ENCODE measurements around the gene ERBB4. TPM values are rescaled to one million over a fixed set of nuclear protein-coding genes. Genes with fewer than 3 reads are reported as not detected.

The ERBB4 gene
- total and polyA plus RNA-seq, 10 of the 15 experiments (the other 5 are each of a cell fraction or from before 2014, with no cell fraction given) = under 0.01 to 0.23 (median 0.01) TPM; not detected in 4

GRCh38 chr2:212384027-212384426, 154.6 kb downstream of the ERBB4 start:
- no peaks in the 10 kb centered on the region for H4K20me1 ChIP-seq (ENCODE audit: control insufficient read depth, insufficient read depth)
- no peaks in the 10 kb centered on the region for H3K9me3 ChIP-seq (replicated peaks; ENCODE audit: control insufficient read depth, insufficient read depth, low read length)
- H3K27ac ChIP-seq (ENCODE audit: control insufficient read depth, insufficient read depth) = no peak overlapping the region
- ChIA-PET RAD21 (ENCODE audit: unreplicated experiment) (no interaction called here), POLR2A (no interaction called here), CTCF (no interaction called here), SMC1A (ENCODE audit: uncharacterized antibody, unreplicated experiment) (no interaction called here)
- no peak for TF ChIP-seq POU2F2 (IDR thresholded peaks at IDR 0.05; ENCODE audit: borderline replicate concordance, low read depth, low read length)
- TF ChIP-seq CREM (IDR thresholded peaks at IDR 0.05; ENCODE audit: low read depth) = no peak
- TF ChIP-seq YY1 (IDR thresholded peaks at IDR 0.05; ENCODE audit: low read depth, low read length) = no peak
- no peak for TF ChIP-seq SIX5 (IDR thresholded peaks at IDR 0.05; ENCODE audit: low read depth, low read length, severe bottlenecking)
- no peak for TF ChIP-seq KAT2A (conservative IDR thresholded peaks at IDR 0.05; ENCODE audit: control insufficient read depth, low read depth, low read length)
- no peak for TF ChIP-seq EZH2 (IDR thresholded peaks at IDR 0.05; ENCODE audit: borderline replicate concordance, control insufficient read depth, low read depth, low read length)
- no peak for TF ChIP-seq MTA2 (IDR thresholded peaks at IDR 0.05; ENCODE audit: low read depth)
- no peak for TF ChIP-seq PAX5 (IDR thresholded peaks at IDR 0.05; ENCODE audit: borderline replicate concordance, low read depth, low read length)
- no peak for TF ChIP-seq MTA3 (IDR thresholded peaks at IDR 0.05; ENCODE audit: borderline replicate concordance, low read length)
- no peak overlapping the region for H3K9ac ChIP-seq (ENCODE audit: control insufficient read depth, insufficient read depth, low read length)
- H3K27me3 ChIP-seq (replicated peaks in 1 of 2; ENCODE audit: control insufficient read depth in 2 of 2, insufficient read depth in 2 of 2, low read length in 1 of 2) = no peaks in the 10 kb centered on the region
- H3K4me2 ChIP-seq (ENCODE audit: control insufficient read depth, insufficient read depth) = no peak overlapping the region
- H3K36me3 ChIP-seq (ENCODE audit: control insufficient read depth in 2 of 2, insufficient read depth in 2 of 2, low read length in 1 of 2) = no peaks in the 10 kb centered on the region
- FAIRE-seq (no peak), ATAC-seq (no peak), DNase-seq (ENCODE audit: low read depth, low spot score) (no peak)
- in situ Hi-C loops (cut with MboI) (no loop called here), intact Hi-C loops (cut with micrococcal nuclease; ENCODE audit: unreplicated experiment) (no loop called here)
- no peaks in the 10 kb centered on the region for H3K4me1 ChIP-seq (ENCODE audit: control insufficient read depth, insufficient read depth, low read length)
- H3K79me2 ChIP-seq (ENCODE audit: control insufficient read depth, insufficient read depth, low read length) = no peaks in the 10 kb centered on the region
- no peak overlapping the region for H2AFZ ChIP-seq (ENCODE audit: control insufficient read depth, low read depth, low read length)
- BruUV-seq (replicated peaks) = no TSS peak
- 0% methylated on average over 2 of the region's 2 CpGs for WGBS (ENCODE audit: insufficient coverage, insufficient replicate concordance, low lambda C conversion rate, missing lambda C conversion rate)
- H3K4me3 ChIP-seq = no peak overlapping the region

GRCh38 chr2:212381428-212382102, 157.0 kb downstream of the ERBB4 start:
- ATAC-seq (no peak), DNase-seq (ENCODE audit: low read depth, low spot score) (no peak), FAIRE-seq (no peak)
- H3K27ac ChIP-seq (ENCODE audit: control insufficient read depth, insufficient read depth) = no peak overlapping the region
- no peaks in the 10 kb centered on the region for H3K27me3 ChIP-seq (replicated peaks in 1 of 2; ENCODE audit: control insufficient read depth in 2 of 2, insufficient read depth in 2 of 2, low read length in 1 of 2)
- H3K4me1 ChIP-seq (ENCODE audit: control insufficient read depth, insufficient read depth, low read length) = no peaks in the 10 kb centered on the region
- BruUV-seq (replicated peaks) = no TSS peak
- intact Hi-C loops (cut with micrococcal nuclease; ENCODE audit: unreplicated experiment) = no loop called here
- 3% methylated on average over 1 of the region's 1 CpG for WGBS (ENCODE audit: insufficient coverage, insufficient replicate concordance, low lambda C conversion rate, missing lambda C conversion rate)
- no peak overlapping the region for H3K9ac ChIP-seq (ENCODE audit: control insufficient read depth, insufficient read depth, low read length)
- no peaks in the 10 kb centered on the region for H3K9me3 ChIP-seq (replicated peaks; ENCODE audit: control insufficient read depth, insufficient read depth, low read length)
- H3K4me2 ChIP-seq (ENCODE audit: control insufficient read depth, insufficient read depth) = no peak overlapping the region
- H4K20me1 ChIP-seq (ENCODE audit: control insufficient read depth, insufficient read depth) = no peaks in the 10 kb centered on the region
- in situ Hi-C loops (cut with MboI) = no loop called here
- ChIA-PET SMC1A (ENCODE audit: uncharacterized antibody, unreplicated experiment) (no interaction called here), POLR2A (no interaction called here), RAD21 (ENCODE audit: unreplicated experiment) (no interaction called here), CTCF (no interaction called here)
- H3K36me3 ChIP-seq (ENCODE audit: control insufficient read depth in 2 of 2, insufficient read depth in 2 of 2, low read length in 1 of 2) = no peaks in the 10 kb centered on the region
- no peaks in the 10 kb centered on the region for H3K79me2 ChIP-seq (ENCODE audit: control insufficient read depth, insufficient read depth, low read length)
- H3K4me3 ChIP-seq = no peak overlapping the region
- H2AFZ ChIP-seq (ENCODE audit: control insufficient read depth, low read depth, low read length) = no peak overlapping the region
- no peak for TF ChIP-seq SIX5 (IDR thresholded peaks at IDR 0.05; ENCODE audit: low read depth, low read length, severe bottlenecking)
- TF ChIP-seq EED (IDR thresholded peaks at IDR 0.05; ENCODE audit: low read depth) = no peak
- TF ChIP-seq KLF5 (IDR thresholded peaks at IDR 0.05; ENCODE audit: partially characterized antibody) = no peak
- no peak for TF ChIP-seq NKRF (conservative IDR thresholded peaks at IDR 0.05)
- no peak for TF ChIP-seq BCLAF1 (IDR thresholded peaks at IDR 0.05)
- TF ChIP-seq RCOR1 (conservative IDR thresholded peaks at IDR 0.05; ENCODE audit: low read depth, low read length) = no peak
